B cell (primary cell): ENCODE results near the gene ARHGAP9. TPM values are rescaled to one million over a fixed set of nuclear protein-coding genes. Genes with fewer than 3 reads are reported as not detected.

Source experiments
- ATAC-seq: fragments of 200-7000 bp; cut with Tn5 transposase; one replicate; pipeline ENCODE4 v1.10.0; 2021; ENCODE audit warnings: low read depth, mild to moderate bottlenecking, moderate number of reproducible peaks, moderate library complexity
- CTCF ChIA-PET: fragments of 350-600 bp; sonication (Branson Sonifier 250); formaldehyde crosslinking; loops from one replicate; lab custom pipeline; 2021; ENCODE audit warnings: antibody characterized with exemption, inconsistent platforms; lab: Charles Lee
- POLR2A ChIA-PET: fragments of 350-600 bp; sonication (Branson Sonifier 250); formaldehyde crosslinking; loops from one replicate; lab custom pipeline; 2021; ENCODE audit warnings: antibody characterized with exemption; lab: Charles Lee
- DNase-seq: peaks from one replicate; pipeline ENCODE4 v3.0.0; 2013
- H2AFZ ChIP-seq: 2 replicates; pipeline ENCODE4 v1.6.1; 2012; ENCODE audit warnings: mild to moderate bottlenecking, low read depth, low read length; ENCODE audit not compliant: insufficient read depth, poor library complexity, severe bottlenecking
- H3K27ac ChIP-seq, 2 donors: 1 replicate in 1 of 2; 2 replicates in 1 of 2; pipeline ENCODE4 v1.5.1; 2012 to 2013; ENCODE audit warnings: low read length in 2 of 2, mild to moderate bottlenecking in 2 of 2, moderate library complexity in 1 of 2
- H3K27me3 ChIP-seq, 4 experiments: fragments of 200-600 bp in 1 of 4; sonication (generic) in 1 of 4; replicated peaks in 1 of 4; 1 replicate in 2 of 4; 2 replicates in 2 of 4; pipeline versions ENCODE4 v1.6.1 to v1.7.0; 2013 to 2016; ENCODE audit warnings: low read length in 3 of 4, mild to moderate bottlenecking in 2 of 4, mixed read lengths in 1 of 4, moderate library complexity in 1 of 4; ENCODE audit not compliant: insufficient read depth in 4 of 4, control insufficient read depth in 3 of 4; ENCODE audit errors: control extremely low read depth in 1 of 4
- H3K36me3 ChIP-seq, 2 experiments: replicated peaks in 1 of 2; 1 replicate in 1 of 2; 2 replicates in 1 of 2; pipeline versions ENCODE4 v1.6.1 to v1.7.1; 2013; ENCODE audit warnings: low read length in 1 of 2; ENCODE audit not compliant: insufficient read depth in 2 of 2, control insufficient read depth in 1 of 2; ENCODE audit errors: control extremely low read depth in 1 of 2, extremely low read depth in 1 of 2
- H3K4me1 ChIP-seq, 2 donors: fragments of 200-600 bp in 1 of 2; sonication (generic) in 1 of 2; 1 replicate in 1 of 2; 2 replicates in 1 of 2; pipeline versions ENCODE4 v1.5.1 to v1.6.1; 2013 to 2017; ENCODE audit warnings: low read length in 2 of 2; ENCODE audit not compliant: control insufficient read depth in 2 of 2, insufficient read depth in 2 of 2
- H3K4me2 ChIP-seq: replicated peaks from 2 replicates; pipeline ENCODE3; 2012; ENCODE audit warnings: mild to moderate bottlenecking, low read depth, low read length; ENCODE audit not compliant: poor library complexity, severe bottlenecking
- H3K4me3 ChIP-seq, 5 experiments: fragments of 200-600 bp in 1 of 5; sonication (generic) in 1 of 5; 1 replicate in 3 of 5; 2 replicates in 2 of 5; pipeline versions ENCODE4 v1.5.1 to v1.7.0; 2011 to 2016; ENCODE audit warnings: low read length in 4 of 5, mild to moderate bottlenecking in 4 of 5, low read depth in 2 of 5, control low read depth in 1 of 5, moderate library complexity in 1 of 5; ENCODE audit not compliant: insufficient read depth in 1 of 5; ENCODE audit errors: control extremely low read depth in 1 of 5, extremely low read depth in 1 of 5
- H3K79me2 ChIP-seq: fragments of 200-600 bp; sonication (generic); one replicate; pipeline ENCODE4 v1.6.0; 2016; ENCODE audit warnings: low read length; ENCODE audit not compliant: control insufficient read depth, insufficient read depth
- H3K9ac ChIP-seq: fragments of 200-600 bp; sonication (generic); 2 replicates; pipeline ENCODE4 v1.6.1; 2017; ENCODE audit warnings: mild to moderate bottlenecking, low read length, moderate library complexity
- H3K9me3 ChIP-seq, 3 donors: one replicate each; pipeline versions ENCODE4 v1.6.1 to v1.7.1; 2013; ENCODE audit warnings: low read length in 2 of 3; ENCODE audit not compliant: control insufficient read depth in 2 of 3, insufficient read depth in 1 of 3; ENCODE audit errors: control extremely low read depth in 1 of 3
- H4K20me1 ChIP-seq: 2 replicates; pipeline ENCODE4 v1.6.0; 2012; ENCODE audit warnings: mild to moderate bottlenecking, low read length; ENCODE audit not compliant: insufficient read depth, control insufficient read depth, poor library complexity, severe bottlenecking
- H3K27ac Mint-ChIP-seq: one replicate; pipeline ENCODE4 v1.8.0; 2021; ENCODE audit warnings: mixed read lengths
- H3K27me3 Mint-ChIP-seq: one replicate; pipeline ENCODE4 v1.8.0; 2021; ENCODE audit warnings: mixed read lengths
- H3K4me1 Mint-ChIP-seq: one replicate; pipeline ENCODE4 v1.8.0; 2021; ENCODE audit warnings: mixed read lengths
- H3K4me3 Mint-ChIP-seq: one replicate; pipeline ENCODE4 v1.8.0; 2021; ENCODE audit warnings: mixed read lengths
- H3K9me3 Mint-ChIP-seq: one replicate; pipeline ENCODE4 v1.8.0; 2022; ENCODE audit warnings: mixed read lengths; ENCODE audit not compliant: insufficient read depth
- CTCF ChIP-seq: fragments of 200-600 bp; IDR thresholded peaks from one replicate; pipeline ENCODE4 v1.8.0; 2022; ENCODE audit warnings: antibody characterized with exemption, mild to moderate bottlenecking
- EZH2 ChIP-seq: IDR thresholded peaks from 2 replicates; pipeline ENCODE4 v1.6.1; 2012; ENCODE audit warnings: borderline replicate concordance, low read depth, mild to moderate bottlenecking, moderate library complexity, low read length; ENCODE audit not compliant: insufficient read depth, poor library complexity, severe bottlenecking
- WGBS: methylation state at CpG from one replicate; pipeline ENCODE4 v1.1.5; 2013; ENCODE audit warnings: missing lambda C conversion rate; ENCODE audit not compliant: insufficient coverage; 5-methylcytosine and 5-hydroxymethylcytosine counted together
- intact Hi-C: fragments of 100-400 bp; cut with micrococcal nuclease; formaldehyde crosslinking; loops from one replicate; pipeline ENCODE4 v1.10.0; 2022
- polyA plus RNA-seq: library from polyadenylated mRNA; depleted of rRNA; stranded (reverse); fragments of >200 nt; gene quantifications from 2 replicates; pipeline ENCODE4 v1.2.3, GENCODE V29; 2012
- total RNA-seq, 2 donors: library from RNA; stranded (reverse); fragments of 120-200 nt in 1 of 2; gene quantifications; 1 replicate in 1 of 2; 2 replicates in 1 of 2; pipeline versions ENCODE4 v1.2.3 to v1.2.4, GENCODE V29; 2013 to 2022

The ARHGAP9 gene
- total and polyA plus RNA-seq, 2 donors (not counting 1 experiment from before 2014, with no cell fraction given): 161 to 390 TPM

- no peak for ATAC-seq
- no peak overlapping the region for H3K4me2 ChIP-seq
- ChIA-PET POLR2A (no interaction called here), CTCF (no interaction called here)
- peaks cover 4% of the 10 kb centered on the region for H3K79me2 ChIP-seq
- no peak overlapping the region for H3K27ac ChIP-seq
- H3K36me3 ChIP-seq: peaks cover 16 to 80% of the 10 kb centered on the region in 2 experiments
- no peak overlapping the region for H2AFZ ChIP-seq
- no peaks in the 10 kb centered on the region for H3K9me3 ChIP-seq
- DNase-seq: no peak
- 97% methylated on average over 5 of the region's 10 CpGs for WGBS
- no peaks in the 10 kb centered on the region for H3K9me3 Mint-ChIP-seq
- H3K4me3 Mint-ChIP-seq: no peak overlapping the region
- H3K27me3 ChIP-seq: no peaks in the 10 kb centered on the region
- no peaks in the 10 kb centered on the region for H3K27me3 Mint-ChIP-seq
- TF ChIP-seq CTCF: no peak
- no peak for TF ChIP-seq EZH2
- H3K9ac ChIP-seq: no peak overlapping the region
- no peak overlapping the region for H3K27ac Mint-ChIP-seq
- intact Hi-C loops: loop anchor here (10.0 kb wide), 1 partner anchor 894 kb away; the partner anchor contains the start of gene BAZ2A
- H3K4me3 ChIP-seq: no peak overlapping the region
- H3K4me1 Mint-ChIP-seq: peaks cover 14% of the 10 kb centered on the region
- H4K20me1 ChIP-seq: peaks cover 17% of the 10 kb centered on the region
- peaks cover 4 to 5% of the 10 kb centered on the region in 2 donors for H3K4me1 ChIP-seq
These were observed 49.3 kb upstream of the ARHGAP9 start for GRCh38 chr12:57528831-57529555.

- Mint-ChIP-seq H3K9me3 (no peaks in the 10 kb centered on the region), H3K27ac (no peak overlapping the region), H3K27me3 (no peaks in the 10 kb centered on the region), H3K4me3 (no peak overlapping the region), H3K4me1 (peaks cover 22% of the 10 kb centered on the region)
- Histone ChIP-seq H3K36me3 (peaks cover 15 to 73% of the 10 kb centered on the region in 2 experiments), H2AFZ (no peak overlapping the region), H3K4me3 (no peak overlapping the region), H4K20me1 (peaks cover 17% of the 10 kb centered on the region), H3K27me3 (no peaks in the 10 kb centered on the region), H3K27ac (no peak overlapping the region), H3K9ac (no peak overlapping the region), H3K79me2 (peaks cover 7% of the 10 kb centered on the region), H3K4me2 (no peak overlapping the region), H3K9me3 (no peaks in the 10 kb centered on the region), H3K4me1 (peaks cover 13% of the 10 kb centered on the region in 2 donors)
- CTCF ChIA-PET: no interaction called here
- no peak for ATAC-seq
- TF ChIP-seq CTCF (no peak), EZH2 (no peak)
- no peak for DNase-seq
- POLR2A ChIA-PET: no interaction called here
- intact Hi-C loops: loop anchor here (10.0 kb wide), 1 partner anchor 893 kb away; the partner anchor contains the start of gene BAZ2A
- 100% methylated on average over 2 of the region's 12 CpGs for WGBS
These were observed 48.5 kb upstream of the ARHGAP9 start for GRCh38 chr12:57528176-57528575.
